Measurements from ENCODE around the gene FOXR1.
"Not testable (repeated sequence)": the region's sequence is repeated elsewhere in the genome, so short reads cannot be mapped to it uniquely, and the experiment has no call there.

Gene FOXR1

GRCh38 chr11:118998822-118999221, 27.3 kb downstream of the FOXR1 start:
- Histone ChIP-seq H3K9ac (ENCODE audit: low read depth, low read length) (peak overlapping the region; percentile 88), H3K36me3 (ENCODE audit: insufficient read depth, low read length) (peaks cover 19% of the 10 kb centered on the region), H3K9me3 (ENCODE audit: control insufficient read depth, insufficient read depth, low read length) (no peaks in the 10 kb centered on the region), H3K4me1 (ENCODE audit: insufficient read depth, low read length) (peaks cover 10% of the 10 kb centered on the region; the same call in 1 of the 2 replicates)

GRCh38 chr11:119000906-119001305, 29.3 kb downstream of the FOXR1 start:
- no peak overlapping the region for H3K9ac ChIP-seq (ENCODE audit: low read depth, low read length)
- H3K36me3 ChIP-seq (ENCODE audit: insufficient read depth, low read length): peaks cover 23% of the 10 kb centered on the region

GRCh38 chr11:119006656-119007055, 35.1 kb downstream of the FOXR1 start:
- Histone ChIP-seq H3K36me3 (ENCODE audit: insufficient read depth, low read length) (peaks cover 19% of the 10 kb centered on the region), H3K9me3 (ENCODE audit: control insufficient read depth, insufficient read depth, low read length) (no peaks in the 10 kb centered on the region), H3K4me1 (ENCODE audit: insufficient read depth, low read length) (no peaks in the 10 kb centered on the region), H3K9ac (ENCODE audit: low read depth, low read length) (no peak overlapping the region)

More at GRCh38 chr11:119000906-119001305, 29.3 kb downstream of the FOXR1 start:
- H3K4me1 ChIP-seq (ENCODE audit: insufficient read depth, low read length): peaks cover 10% of the 10 kb centered on the region; the same call in 1 of the 2 replicates
- no peaks in the 10 kb centered on the region for H3K9me3 ChIP-seq (ENCODE audit: control insufficient read depth, insufficient read depth, low read length)

GRCh38 chr11:119011476-119012053, 40.0 kb downstream of the FOXR1 start:
- no peak overlapping the region for H3K9ac ChIP-seq (ENCODE audit: low read depth, low read length)
- H3K36me3 ChIP-seq (ENCODE audit: insufficient read depth, low read length): peaks cover 41% of the 10 kb centered on the region
- H3K9me3 ChIP-seq (ENCODE audit: control insufficient read depth, insufficient read depth, low read length): no peaks in the 10 kb centered on the region
- no peaks in the 10 kb centered on the region for H3K4me1 ChIP-seq (ENCODE audit: insufficient read depth, low read length)

- Histone ChIP-seq H3K36me3 (ENCODE audit: insufficient read depth, low read length) (peaks cover 40% of the 10 kb centered on the region), H3K9ac (ENCODE audit: low read depth, low read length) (no peak overlapping the region), H3K4me1 (ENCODE audit: insufficient read depth, low read length) (no peaks in the 10 kb centered on the region; the same call in 1 of the 2 replicates), H3K9me3 (ENCODE audit: control insufficient read depth, insufficient read depth, low read length) (no peaks in the 10 kb centered on the region)
Measured at GRCh38 chr11:119012629-119013170, 41.1 kb downstream of the FOXR1 start.

- H3K36me3 ChIP-seq (ENCODE audit: insufficient read depth, low read length): peaks cover 38% of the 10 kb centered on the region
- no peaks in the 10 kb centered on the region; the same call in 1 of the 2 replicates for H3K4me1 ChIP-seq (ENCODE audit: insufficient read depth, low read length)
- H3K9ac ChIP-seq (ENCODE audit: low read depth, low read length): no peak overlapping the region
- no peaks in the 10 kb centered on the region for H3K9me3 ChIP-seq (ENCODE audit: control insufficient read depth, insufficient read depth, low read length)
Measured at GRCh38 chr11:119014209-119014924, 42.8 kb downstream of the FOXR1 start.

GRCh38 chr11:119015054-119015611, 43.6 kb downstream of the FOXR1 start:
- no peak overlapping the region for H3K9ac ChIP-seq (ENCODE audit: low read depth, low read length)
- peaks cover 38% of the 10 kb centered on the region for H3K36me3 ChIP-seq (ENCODE audit: insufficient read depth, low read length)
- no peaks in the 10 kb centered on the region for H3K9me3 ChIP-seq (ENCODE audit: control insufficient read depth, insufficient read depth, low read length)
- H3K4me1 ChIP-seq (ENCODE audit: insufficient read depth, low read length): peaks cover 2% of the 10 kb centered on the region; the same call in 1 of the 2 replicates

- Histone ChIP-seq H3K36me3 (ENCODE audit: insufficient read depth, low read length) (peaks cover 41% of the 10 kb centered on the region), H3K9ac (ENCODE audit: low read depth, low read length) (no peak overlapping the region), H3K4me1 (ENCODE audit: insufficient read depth, low read length) (peaks cover 2% of the 10 kb centered on the region; the same call in 1 of the 2 replicates), H3K9me3 (ENCODE audit: control insufficient read depth, insufficient read depth, low read length) (no peaks in the 10 kb centered on the region)
Measured at GRCh38 chr11:119016216-119017009, 44.9 kb downstream of the FOXR1 start.

GRCh38 chr11:119017377-119017776, 45.8 kb downstream of the FOXR1 start:
- H3K4me1 ChIP-seq (ENCODE audit: insufficient read depth, low read length); H3K9me3 ChIP-seq (ENCODE audit: control insufficient read depth, insufficient read depth, low read length): not testable (repeated sequence)
- Histone ChIP-seq H3K36me3 (ENCODE audit: insufficient read depth, low read length) (peaks cover 42% of the 10 kb centered on the region), H3K9ac (ENCODE audit: low read depth, low read length) (peak overlapping the region; percentile 97)

GRCh38 chr11:119018074-119018938, 46.7 kb downstream of the FOXR1 start, which contains the start of the genes RPS25 and TRAPPC4:
RPS25 (minus strand) TSS chr11:119018343; CDS start chr11:119018284, 59 bp downstream.
TRAPPC4 (plus strand) TSS chr11:119018766; CDS start chr11:119018796, 30 bp downstream.
- Histone ChIP-seq H3K36me3 (ENCODE audit: insufficient read depth, low read length) (peaks cover 35% of the 10 kb centered on the region), H3K4me1 (ENCODE audit: insufficient read depth, low read length) (peaks cover 2% of the 10 kb centered on the region; the same call in 1 of the 2 replicates), H3K9ac (ENCODE audit: low read depth, low read length) (peak within 1 kb of the TSS; percentile 97), H3K9me3 (ENCODE audit: control insufficient read depth, insufficient read depth, low read length) (no peaks in the 10 kb centered on the region)

GRCh38 chr11:119019996-119020395, 48.4 kb downstream of the FOXR1 start:
- H3K9me3 ChIP-seq (ENCODE audit: control insufficient read depth, insufficient read depth, low read length): no peaks in the 10 kb centered on the region
- peak overlapping the region; percentile 97 for H3K9ac ChIP-seq (ENCODE audit: low read depth, low read length)
- peaks cover 31% of the 10 kb centered on the region for H3K36me3 ChIP-seq (ENCODE audit: insufficient read depth, low read length)
- peaks cover 6% of the 10 kb centered on the region; the same call in 1 of the 2 replicates for H3K4me1 ChIP-seq (ENCODE audit: insufficient read depth, low read length)

- peaks cover 6% of the 10 kb centered on the region; the same call in 1 of the 2 replicates for H3K4me1 ChIP-seq (ENCODE audit: insufficient read depth, low read length)
- H3K36me3 ChIP-seq (ENCODE audit: insufficient read depth, low read length): peaks cover 22% of the 10 kb centered on the region
- no peak overlapping the region for H3K9ac ChIP-seq (ENCODE audit: low read depth, low read length)
- no peaks in the 10 kb centered on the region for H3K9me3 ChIP-seq (ENCODE audit: control insufficient read depth, insufficient read depth, low read length)
Measured at GRCh38 chr11:119021631-119022030, 50.1 kb downstream of the FOXR1 start.

GRCh38 chr11:119023741-119024140, 52.2 kb downstream of the FOXR1 start:
- no peaks in the 10 kb centered on the region for H3K9me3 ChIP-seq (ENCODE audit: control insufficient read depth, insufficient read depth, low read length)
- no peak overlapping the region for H3K9ac ChIP-seq (ENCODE audit: low read depth, low read length)
- peaks cover 19% of the 10 kb centered on the region for H3K36me3 ChIP-seq (ENCODE audit: insufficient read depth, low read length)
- H3K4me1 ChIP-seq (ENCODE audit: insufficient read depth, low read length): peaks cover 12% of the 10 kb centered on the region; the same call in 1 of the 2 replicates
